ENCODE results near the gene PCSK2.

- TF ChIP-seq CTCF (IDR thresholded peaks at IDR 0.05; ENCODE audit: control extremely low read depth in 1 of 3, insufficient read depth in 1 of 3, low read depth in 1 of 3, low read length in 3 of 3) (no peak), SIX5 (IDR thresholded peaks at IDR 0.05; ENCODE audit: low read depth, low read length) (no peak), RAD21 (IDR thresholded peaks at IDR 0.05 in 1 of 2, conservative IDR thresholded peaks at IDR 0.05 in 1 of 2; ENCODE audit: low read depth in 2 of 2, low read length in 2 of 2) (no peak), KDM1A (IDR thresholded peaks at IDR 0.05; ENCODE audit: borderline replicate concordance, low read length) (no peak), POLR2AphosphoS5 (IDR thresholded peaks at IDR 0.05; ENCODE audit: low read depth, low read length) (no peak), NANOG (IDR thresholded peaks at IDR 0.05; ENCODE audit: insufficient read depth, low read depth, low read length, poor library complexity, severe bottlenecking) (no peak), POLR2A (IDR thresholded peaks at IDR 0.05; ENCODE audit: control extremely low read depth in 1 of 2, low read depth in 2 of 2, low read length in 2 of 2) (no peak), MAFK (IDR thresholded peaks at IDR 0.05; ENCODE audit: low read depth, low read length) (no peak), RXRA (IDR thresholded peaks at IDR 0.05; ENCODE audit: insufficient read depth, low read depth, low read length) (no peak), SP1 (IDR thresholded peaks at IDR 0.05; ENCODE audit: low read depth, low read length) (no peak)
These were observed 55.7 kb downstream of the PCSK2 start for GRCh38 chr20:17282501-17282900.

All from H1 (cell line).